Pancreas (tissue), 10 donors: ENCODE data around the gene ADCY5. TPM values are rescaled to one million over a fixed set of nuclear protein-coding genes. Genes with fewer than 3 reads are reported as not detected.
"Not testable (repeated sequence)": the region's sequence is repeated elsewhere in the genome, so short reads cannot be mapped to it uniquely, and the experiment has no call there.

Source experiments
- ATAC-seq, 4 donors: fragments of 200-7000 bp; cut with Tn5 transposase; one replicate each; pipeline versions ENCODE4 v1.8.0 to v1.9.1; 2020; ENCODE audit warnings: mild to moderate bottlenecking in 4 of 4, moderate library complexity in 4 of 4
- DNase-seq, 6 donors: peaks; one replicate each; pipeline ENCODE4 v3.0.0-alpha.2; 2020
- FAIRE-seq: peaks from 2 replicates; lab custom pipeline; 2012; peaks lifted over from hg19 to GRCh38; lab: Jason Lieb, UNC
- H3K27ac ChIP-seq, 4 donors: fragments of 200-600 bp; sonication (generic); 1 replicate in 3 of 4; 2 replicates in 1 of 4; pipeline versions ENCODE4 v1.5.0 to v1.8.0; 2020
- H3K27me3 ChIP-seq, 4 donors: fragments of 200-600 bp; one replicate each; pipeline ENCODE4 v1.8.0; 2021
- H3K36me3 ChIP-seq, 3 donors: fragments of 200-600 bp; sonication (generic) in 1 of 3; one replicate each; pipeline versions ENCODE4 v1.5.0 to v1.8.0; 2020 to 2021
- H3K4me1 ChIP-seq, 3 donors: fragments of 200-600 bp; one replicate each; pipeline ENCODE4 v1.8.0; 2021
- H3K4me3 ChIP-seq, 4 donors: fragments of 200-600 bp; sonication (generic) in 2 of 4; one replicate each; pipeline versions ENCODE4 v1.5.0 to v1.8.0; 2020 to 2021
- H3K9me3 ChIP-seq, 4 donors: fragments of 200-600 bp; one replicate each; pipeline ENCODE4 v1.8.0; 2021
- WGBS, 2 donors: extraction: QIAGEN DNeasy Blood & Tissue Kit; methylation state at CpG; one replicate each; pipeline ENCODE4 v1.1.7; 2013; 5-methylcytosine and 5-hydroxymethylcytosine counted together
- intact Hi-C, 3 donors: fragments of 100-400 bp; cut with DNase I; formaldehyde crosslinking; loops; one replicate each; pipeline versions ENCODE4 v1.11.1 to v1.14.2; 2022
- polyA plus RNA-seq, 2 donors: library from polyadenylated mRNA; stranded (reverse); fragments of 200-250 nt; gene quantifications; one replicate each; pipeline ENCODE4 v1.2.3, GENCODE V29; 2013
- total RNA-seq, 6 donors: library from RNA; stranded (reverse); fragmentation: NEBNext Ultra II Directional in 4 of 6; extraction: Animal tissue kit (Norgen Biotek cat#: 25700) in 4 of 6; gene quantifications; one replicate each; pipeline versions ENCODE4 v1.2.1 to v1.2.4, GENCODE V29; 2021 to 2023
- TF ChIP-seq, protein P1 (sequence below), 4 donors: fragments of 200-600 bp; sonication (generic) in 3 of 4; IDR thresholded peaks; one replicate each; pipeline versions ENCODE4 v1.5.0 to v1.8.0; 2021; ENCODE audit warnings: antibody characterized with exemption in 4 of 4
- donor health status: healthy with polysubstance abuse.
- donor health status: DM: no; HTN: no; CAD: no; lungs with moderate emphysema.
- donor health status: DM: no; HTN: no; CAD: no.
- donor health status: control.
- donor health status: control.
- donor health status: Bipolar disorder and iron deficiency.
- donor health status: DM: yes; HTN: yes; CAD: no.
- donor health status: DM: no; HTN: no; CAD: no.
- donor health status: DM: no; HTN: no; CAD: no.
- donor health status: DM: yes; HTN: yes; CAD: no.

The ADCY5 gene
- total and polyA plus RNA-seq, 8 donors = 6.0 to 13.4 (median 9.6) TPM

DNA sequence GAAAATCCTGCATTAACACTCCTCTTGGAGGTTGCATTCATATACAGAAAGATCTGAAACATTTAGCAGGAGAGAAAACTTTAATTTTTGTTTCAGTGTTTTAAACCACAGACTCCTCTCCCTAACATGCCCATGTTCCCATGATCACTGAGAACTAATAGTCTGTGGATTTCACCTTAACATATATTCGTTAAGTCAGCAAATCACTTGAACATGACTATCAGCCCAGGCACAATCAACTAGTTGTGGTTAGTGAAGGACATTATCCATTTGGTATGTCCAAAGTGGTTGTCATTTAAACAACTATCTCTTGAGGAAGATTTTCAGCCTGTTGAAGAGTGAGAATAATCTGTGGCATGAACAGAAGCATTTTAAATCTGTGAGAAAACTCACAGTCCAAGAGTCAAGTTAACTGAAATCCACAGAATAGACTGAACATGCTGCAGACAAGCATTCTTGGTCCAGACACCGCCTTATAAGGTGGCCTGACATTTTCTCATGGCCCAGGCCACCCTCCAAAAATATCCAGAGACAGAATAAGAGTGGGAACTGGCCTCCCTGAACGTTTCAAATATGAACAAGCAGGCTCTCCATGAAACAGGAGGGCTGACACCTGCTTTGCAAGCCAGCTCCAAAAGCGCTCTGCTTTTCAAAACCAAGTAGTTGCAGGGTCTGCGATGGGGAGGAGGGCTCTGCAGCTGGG is 39.9 kb upstream of the ADCY5 start:
- FAIRE-seq (no peak), DNase-seq (no peak), ATAC-seq (no peak)
- 73 to 84% methylated on average over 5 of the region's 5 CpGs for WGBS, 2 donors
- no peak overlapping the region for H3K4me3 ChIP-seq
- no peak overlapping the region for H3K27ac ChIP-seq
- no peaks in the 10 kb centered on the region for H3K27me3 ChIP-seq
- H3K9me3 ChIP-seq = no peaks in the 10 kb centered on the region
- H3K4me1 ChIP-seq = no peaks in the 10 kb centered on the region
- TF ChIP-seq, protein P1, sequence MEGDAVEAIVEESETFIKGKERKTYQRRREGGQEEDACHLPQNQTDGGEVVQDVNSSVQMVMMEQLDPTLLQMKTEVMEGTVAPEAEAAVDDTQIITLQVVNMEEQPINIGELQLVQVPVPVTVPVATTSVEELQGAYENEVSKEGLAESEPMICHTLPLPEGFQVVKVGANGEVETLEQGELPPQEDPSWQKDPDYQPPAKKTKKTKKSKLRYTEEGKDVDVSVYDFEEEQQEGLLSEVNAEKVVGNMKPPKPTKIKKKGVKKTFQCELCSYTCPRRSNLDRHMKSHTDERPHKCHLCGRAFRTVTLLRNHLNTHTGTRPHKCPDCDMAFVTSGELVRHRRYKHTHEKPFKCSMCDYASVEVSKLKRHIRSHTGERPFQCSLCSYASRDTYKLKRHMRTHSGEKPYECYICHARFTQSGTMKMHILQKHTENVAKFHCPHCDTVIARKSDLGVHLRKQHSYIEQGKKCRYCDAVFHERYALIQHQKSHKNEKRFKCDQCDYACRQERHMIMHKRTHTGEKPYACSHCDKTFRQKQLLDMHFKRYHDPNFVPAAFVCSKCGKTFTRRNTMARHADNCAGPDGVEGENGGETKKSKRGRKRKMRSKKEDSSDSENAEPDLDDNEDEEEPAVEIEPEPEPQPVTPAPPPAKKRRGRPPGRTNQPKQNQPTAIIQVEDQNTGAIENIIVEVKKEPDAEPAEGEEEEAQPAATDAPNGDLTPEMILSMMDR (IDR thresholded peaks at IDR 0.05) = no peak
- intact Hi-C loops = loop anchor here (2.0 to 10.0 kb wide), 3 partner anchors 154 to 161 kb away; no protein-coding TSS in a partner anchor
- H3K36me3 ChIP-seq = no peaks in the 10 kb centered on the region

DNA sequence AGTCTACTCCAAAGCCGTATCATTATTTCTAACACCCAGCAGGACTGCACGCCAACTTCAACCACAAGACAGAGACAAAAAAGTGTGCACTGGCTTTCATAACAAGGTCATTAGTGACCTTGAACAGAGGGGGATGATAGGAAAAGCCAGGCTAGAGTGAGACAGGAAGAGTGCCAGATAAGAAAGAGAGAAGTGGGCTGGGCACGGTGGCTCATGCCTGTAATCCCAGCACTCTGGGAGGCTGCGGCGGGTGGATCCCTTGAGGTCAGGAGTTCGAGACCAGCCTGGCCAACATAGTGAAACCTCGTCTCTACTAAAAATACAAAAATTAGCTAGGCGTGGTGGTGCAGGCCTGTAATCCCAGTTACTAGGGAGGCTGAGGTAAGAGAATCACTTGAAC is 38.2 kb upstream of the ADCY5 start:
- not testable (repeated sequence) for H3K4me3 ChIP-seq, ATAC-seq, H3K36me3 ChIP-seq, DNase-seq, H3K4me1 ChIP-seq, H3K9me3 ChIP-seq, H3K27ac ChIP-seq, FAIRE-seq, H3K27me3 ChIP-seq
- 69 to 70% methylated on average over 5 to 8 of the region's 8 CpGs for WGBS, 2 donors
- intact Hi-C loops = loop anchor here in 2 of 3 donors (5.0 to 10.0 kb wide), 2 partner anchors 152 to 160 kb away; no protein-coding TSS in a partner anchor

DNA sequence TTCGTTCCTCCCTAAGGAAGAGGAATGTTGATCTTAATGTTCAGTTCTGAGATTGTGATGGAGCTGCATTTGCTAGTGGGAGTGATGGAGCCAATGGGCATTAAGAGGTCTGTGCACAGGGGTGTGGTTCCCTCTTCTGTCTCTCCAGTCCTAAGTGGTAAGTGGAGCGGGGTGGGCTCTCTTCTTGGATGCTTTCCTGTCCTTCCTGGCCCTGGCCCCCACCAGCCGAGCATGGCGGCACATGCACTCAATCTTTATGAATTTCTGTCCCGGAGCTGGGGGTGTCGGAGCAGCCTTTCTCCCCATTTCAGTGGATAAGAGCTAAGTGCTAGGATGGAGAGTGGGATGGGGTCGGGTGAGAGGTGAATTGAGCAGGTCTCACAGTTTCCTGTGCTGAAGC is 37.6 kb upstream of the ADCY5 start:
- Histone ChIP-seq H3K27ac (no peak overlapping the region), H3K27me3 (no peaks in the 10 kb centered on the region), H3K9me3 (no peaks in the 10 kb centered on the region), H3K4me3 (no peak overlapping the region), H3K36me3 (no peaks in the 10 kb centered on the region), H3K4me1 (no peaks in the 10 kb centered on the region)
- intact Hi-C loops = loop anchor here in 2 of 3 donors (5.0 to 10.0 kb wide), 2 partner anchors 152 to 159 kb away; no protein-coding TSS in a partner anchor
- no peak for ATAC-seq
- no peak for FAIRE-seq
- WGBS, 2 donors = 81 to 88% methylated on average over 7 of the region's 7 CpGs
- TF ChIP-seq, protein P1 (IDR thresholded peaks at IDR 0.05) = no peak
- DNase-seq = no peak

DNA sequence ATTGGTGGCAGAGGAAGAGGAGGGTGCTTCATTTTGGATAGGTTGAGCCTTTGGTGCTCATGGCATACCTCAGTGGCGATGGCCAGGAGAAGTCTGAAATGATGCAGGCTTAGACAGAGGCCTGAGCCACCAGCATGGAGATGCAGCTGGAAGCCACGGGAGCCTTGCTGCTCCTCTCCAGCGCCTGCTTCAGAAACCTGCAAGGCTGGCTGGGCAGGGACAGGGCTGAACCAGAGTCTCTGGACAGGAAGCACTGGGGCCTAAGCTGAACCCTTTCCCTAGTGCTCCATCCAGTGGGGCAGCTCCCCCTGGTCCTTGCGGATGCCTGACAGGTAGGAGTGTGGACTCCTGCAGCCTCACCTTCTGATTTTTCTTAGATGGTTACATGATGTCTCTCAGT is 36.7 kb upstream of the ADCY5 start:
- H3K9me3 ChIP-seq = no peaks in the 10 kb centered on the region
- intact Hi-C loops = loop anchor here in 2 of 3 donors (5.0 to 10.0 kb wide), 2 partner anchors 151 to 158 kb away; no protein-coding TSS in a partner anchor
- ATAC-seq = no peak
- TF ChIP-seq, protein P1 (IDR thresholded peaks at IDR 0.05) = no peak
- no peak overlapping the region for H3K27ac ChIP-seq
- FAIRE-seq = no peak
- 79 to 95% methylated on average over 4 of the region's 4 CpGs for WGBS, 2 donors
- H3K27me3 ChIP-seq = no peaks in the 10 kb centered on the region
- H3K36me3 ChIP-seq = no peaks in the 10 kb centered on the region
- H3K4me1 ChIP-seq = no peaks in the 10 kb centered on the region
- no peak overlapping the region for H3K4me3 ChIP-seq
- DNase-seq = no peak

DNA sequence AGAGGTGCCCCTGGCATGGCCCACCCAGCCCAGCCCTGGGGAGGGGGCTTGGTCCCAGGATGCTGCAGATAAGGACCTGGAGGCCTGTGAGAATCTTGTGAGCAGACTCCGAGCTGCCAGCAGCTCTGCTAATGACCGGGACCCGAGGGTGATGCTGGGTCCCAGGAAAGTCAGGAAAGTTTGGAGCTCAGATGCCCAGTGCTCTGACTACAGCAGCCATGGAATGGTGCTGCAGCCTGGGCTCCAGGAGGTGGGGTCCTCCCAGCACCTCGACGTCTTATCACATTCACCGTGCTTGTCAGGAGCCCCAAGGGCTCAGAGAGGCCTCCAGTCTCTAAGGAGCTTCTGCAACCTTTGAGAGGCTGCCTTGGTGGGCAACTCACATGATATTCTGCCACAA is 34.3 kb upstream of the ADCY5 start:
- H3K27ac ChIP-seq = no peak overlapping the region
- H3K36me3 ChIP-seq = no peaks in the 10 kb centered on the region
- no peaks in the 10 kb centered on the region for H3K4me1 ChIP-seq
- ATAC-seq = no peak
- TF ChIP-seq, protein P1 (IDR thresholded peaks at IDR 0.05) = no peak
- H3K4me3 ChIP-seq = no peak overlapping the region
- DNase-seq = no peak
- no peaks in the 10 kb centered on the region for H3K27me3 ChIP-seq
- no peak for FAIRE-seq
- intact Hi-C loops = loop anchor here in 1 of 3 donors (10.0 kb wide), 1 partner anchor 148 kb away; no protein-coding TSS in a partner anchor
- H3K9me3 ChIP-seq = no peaks in the 10 kb centered on the region
- WGBS, 2 donors = 76 to 85% methylated on average over 6 of the region's 6 CpGs
